Stimulated activated CD4-positive, alpha-beta T cell treated with anti-CD3 and anti-CD28 coated beads, Interleukin-2, amount 100 ng/mL, for 4 hours (primary cell): ENCODE data around the gene GALR2.
"Not testable (repeated sequence)": the region's sequence is repeated elsewhere in the genome, so short reads cannot be mapped to it uniquely, and the experiment has no call there.

Source experiments
- DNase-seq: peaks from one replicate; pipeline ENCODE4 v3.0.0-alpha.2; 2020; ENCODE audit warnings: low read depth

GALR2 gene, protein sequence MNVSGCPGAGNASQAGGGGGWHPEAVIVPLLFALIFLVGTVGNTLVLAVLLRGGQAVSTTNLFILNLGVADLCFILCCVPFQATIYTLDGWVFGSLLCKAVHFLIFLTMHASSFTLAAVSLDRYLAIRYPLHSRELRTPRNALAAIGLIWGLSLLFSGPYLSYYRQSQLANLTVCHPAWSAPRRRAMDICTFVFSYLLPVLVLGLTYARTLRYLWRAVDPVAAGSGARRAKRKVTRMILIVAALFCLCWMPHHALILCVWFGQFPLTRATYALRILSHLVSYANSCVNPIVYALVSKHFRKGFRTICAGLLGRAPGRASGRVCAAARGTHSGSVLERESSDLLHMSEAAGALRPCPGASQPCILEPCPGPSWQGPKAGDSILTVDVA

DNA sequence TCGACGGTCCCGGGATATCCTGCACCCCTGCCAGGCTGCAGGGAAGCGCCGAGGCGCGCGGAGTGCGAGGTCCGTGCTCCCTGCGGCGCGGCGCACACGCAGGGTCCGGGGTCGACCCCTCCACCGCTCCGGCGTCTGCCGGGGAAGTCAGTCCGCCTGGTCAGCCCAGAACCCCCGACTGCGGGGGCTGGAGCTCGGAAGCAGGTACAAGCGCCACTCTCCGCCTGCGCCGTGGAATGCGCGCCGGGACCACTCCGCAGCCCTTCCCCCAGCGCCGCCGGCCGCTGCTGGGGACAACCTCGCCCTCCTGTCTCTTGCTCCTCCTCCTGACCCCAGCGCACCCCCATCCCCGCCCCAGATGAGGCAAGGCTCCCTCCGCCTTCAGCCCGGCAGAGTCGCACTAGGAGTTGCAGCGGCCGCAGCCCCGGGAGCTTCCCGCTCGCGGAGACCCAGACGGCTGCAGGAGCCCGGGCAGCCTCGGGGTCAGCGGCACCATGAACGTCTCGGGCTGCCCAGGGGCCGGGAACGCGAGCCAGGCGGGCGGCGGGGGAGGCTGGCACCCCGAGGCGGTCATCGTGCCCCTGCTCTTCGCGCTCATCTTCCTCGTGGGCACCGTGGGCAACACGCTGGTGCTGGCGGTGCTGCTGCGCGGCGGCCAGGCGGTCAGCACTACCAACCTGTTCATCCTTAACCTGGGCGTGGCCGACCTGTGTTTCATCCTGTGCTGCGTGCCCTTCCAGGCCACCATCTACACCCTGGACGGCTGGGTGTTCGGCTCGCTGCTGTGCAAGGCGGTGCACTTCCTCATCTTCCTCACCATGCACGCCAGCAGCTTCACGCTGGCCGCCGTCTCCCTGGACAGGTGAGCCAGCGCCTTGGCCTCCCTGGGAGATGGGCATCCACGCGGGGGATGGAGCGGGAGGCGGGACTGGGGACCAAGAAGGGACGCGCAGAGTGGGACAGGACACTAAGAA lies at the start of gene GALR2:
Gene GALR2, plus strand, starts transcription at position 392 of the 974 bp plus-strand sequence. Its CDS starts 103 bp downstream, at position 495.
- DNase-seq, result no peak

DNA sequence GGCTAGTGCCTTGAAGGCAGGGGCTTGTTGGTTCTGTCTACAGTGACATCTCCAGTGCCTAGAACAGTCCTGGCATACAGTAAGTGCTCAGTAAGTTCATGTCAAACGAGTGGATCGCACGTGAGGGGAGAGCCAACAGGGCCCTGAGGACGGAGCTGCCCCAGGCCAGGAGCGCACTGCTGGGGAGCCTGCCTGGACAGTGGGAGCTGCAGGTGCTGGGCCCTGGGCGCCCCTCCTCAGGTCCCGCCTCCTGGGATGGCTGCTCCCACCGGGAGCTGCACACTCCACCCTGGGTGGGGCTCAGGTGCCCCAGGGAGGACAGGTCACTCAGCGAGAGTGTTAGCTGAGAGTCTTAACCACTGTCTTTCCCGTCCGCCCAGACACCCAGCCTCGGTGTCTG lies 49.3 kb upstream of the GALR2 start:
- no peak for DNase-seq

DNA sequence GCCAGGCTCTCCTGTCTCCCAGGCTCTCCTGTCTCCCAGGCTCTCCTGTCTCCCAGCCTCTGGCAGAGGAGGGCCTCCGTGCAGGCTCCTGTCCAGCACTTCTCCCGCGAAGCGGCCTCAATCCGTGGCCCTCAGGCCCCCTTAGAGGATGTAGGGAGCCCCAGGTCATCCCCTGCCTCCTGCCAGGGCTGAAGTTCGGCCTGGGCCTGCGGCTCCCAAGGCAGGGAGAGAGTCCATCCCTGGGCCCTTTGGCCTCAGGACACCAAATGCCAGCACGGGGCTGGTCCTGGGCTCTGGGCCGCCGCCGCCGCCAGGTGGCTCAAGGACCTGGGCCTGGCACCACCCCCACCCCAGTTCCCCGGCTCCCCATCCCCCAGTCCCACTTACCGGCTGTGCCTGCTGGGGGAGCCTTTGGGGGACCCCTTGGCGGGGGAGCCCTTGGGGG lies 47.8 kb upstream of the GALR2 start:
- no peak for DNase-seq

DNA sequence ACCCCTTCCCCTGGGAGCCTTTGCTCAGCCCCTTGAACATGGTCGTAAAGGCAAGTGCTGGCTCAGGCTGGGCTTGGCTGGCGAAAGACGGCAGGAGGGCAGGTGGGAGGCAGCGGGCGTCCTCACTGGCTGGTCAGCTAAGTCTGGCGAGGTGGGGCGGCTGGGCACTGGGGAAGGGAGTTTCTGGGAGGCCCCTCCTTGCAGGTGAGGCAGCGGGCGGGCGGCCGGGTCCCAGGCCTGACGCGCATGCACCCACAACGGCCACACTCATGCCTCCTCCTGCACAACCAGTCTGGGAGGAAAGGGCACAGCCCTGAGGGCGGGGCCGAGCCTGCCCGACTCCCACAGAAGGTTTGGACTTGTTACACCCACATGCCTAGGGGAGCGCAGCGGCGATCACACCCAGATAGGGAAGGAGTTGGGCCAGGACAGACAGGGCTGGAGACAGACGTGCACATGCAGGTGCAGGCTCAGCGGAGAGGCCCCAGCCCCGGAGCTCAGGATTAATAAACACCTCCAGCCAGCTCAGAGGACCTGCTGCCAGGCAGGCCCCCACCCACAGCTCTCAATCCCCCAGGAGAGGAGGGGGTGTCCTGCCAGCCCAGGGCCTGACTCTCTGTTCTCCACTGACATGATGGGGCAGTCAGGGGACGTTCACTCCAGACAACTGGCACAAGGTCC lies 47.3 kb upstream of the GALR2 start, which contains the start of gene EVPL:
Gene EVPL, minus strand, starts transcription at position 148 of the 681 bp plus-strand sequence. Its CDS starts 108 bp downstream, at position 40.
- DNase-seq, result no peak

DNA sequence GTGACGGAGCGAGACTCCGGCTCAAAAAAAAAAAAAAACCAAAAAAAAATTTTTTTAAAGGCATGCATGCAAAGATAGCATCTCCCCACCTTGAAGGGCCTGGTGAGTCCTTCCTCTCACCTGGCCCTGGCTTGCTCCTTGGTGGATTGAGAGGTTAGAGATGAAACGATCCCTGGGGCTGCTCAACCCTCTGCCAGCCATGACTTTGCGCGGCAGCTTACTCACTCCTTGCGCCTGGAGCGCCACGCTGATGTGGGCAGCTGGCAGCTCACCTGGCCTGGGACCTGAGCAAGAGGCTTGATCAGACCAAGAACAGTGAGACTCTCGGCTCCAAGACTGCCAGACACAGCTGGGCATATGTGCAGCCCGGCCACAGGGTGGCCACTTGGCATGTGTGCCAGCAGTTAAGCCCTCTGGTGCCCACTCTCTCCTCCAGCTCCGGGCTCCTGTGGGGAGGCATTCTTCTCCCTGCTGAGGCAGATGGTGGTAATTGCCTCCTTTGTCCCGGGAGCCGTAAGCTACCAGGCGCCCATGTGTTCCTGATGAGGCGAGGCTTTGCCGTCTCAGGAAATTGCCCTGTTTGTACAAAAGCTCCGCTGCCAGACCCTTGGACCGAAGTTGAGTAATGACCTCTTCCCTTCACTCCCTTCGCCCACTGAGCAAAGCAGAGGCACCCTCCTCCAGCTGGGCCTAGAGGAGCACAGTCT lies 42.4 kb upstream of the GALR2 start:
- DNase-seq, result no peak

DNA sequence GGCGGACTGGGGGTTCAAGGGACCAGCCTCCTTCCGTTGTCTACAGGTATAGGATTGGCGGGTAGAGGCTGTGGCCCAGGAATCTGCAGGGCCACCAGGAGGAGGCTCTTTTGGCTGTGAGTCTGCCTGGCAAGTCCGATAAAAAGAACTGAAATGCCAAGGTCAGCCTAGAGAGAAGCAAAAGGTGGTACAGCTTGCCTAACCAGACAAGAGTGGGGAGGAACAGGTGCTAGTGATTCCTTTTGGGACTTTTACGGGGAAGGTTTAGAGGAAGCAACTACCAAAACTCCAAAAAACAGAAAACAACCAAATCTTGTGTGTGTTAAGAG lies 41.8 kb upstream of the GALR2 start:
- no peak for DNase-seq

DNA sequence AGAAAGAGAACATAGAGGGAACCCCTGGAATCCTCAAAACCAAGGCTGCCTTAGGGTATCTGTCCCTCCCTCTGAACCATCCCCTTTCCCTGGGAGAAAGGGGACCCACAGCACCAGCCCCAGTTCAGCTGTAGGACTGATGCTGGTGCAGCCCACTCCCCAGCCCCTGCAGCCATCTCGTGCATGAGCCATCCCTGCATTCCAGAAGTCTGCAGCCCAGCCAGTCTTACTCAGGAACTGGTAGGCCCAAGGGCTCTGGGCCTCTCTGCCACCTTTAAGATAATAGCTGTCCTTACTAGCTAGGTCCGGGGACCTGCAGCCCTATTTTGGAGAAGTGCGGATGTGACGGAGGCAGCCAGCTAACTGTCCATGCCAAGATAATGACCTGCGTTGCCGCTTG lies 41.4 kb upstream of the GALR2 start:
- no peak for DNase-seq

DNA sequence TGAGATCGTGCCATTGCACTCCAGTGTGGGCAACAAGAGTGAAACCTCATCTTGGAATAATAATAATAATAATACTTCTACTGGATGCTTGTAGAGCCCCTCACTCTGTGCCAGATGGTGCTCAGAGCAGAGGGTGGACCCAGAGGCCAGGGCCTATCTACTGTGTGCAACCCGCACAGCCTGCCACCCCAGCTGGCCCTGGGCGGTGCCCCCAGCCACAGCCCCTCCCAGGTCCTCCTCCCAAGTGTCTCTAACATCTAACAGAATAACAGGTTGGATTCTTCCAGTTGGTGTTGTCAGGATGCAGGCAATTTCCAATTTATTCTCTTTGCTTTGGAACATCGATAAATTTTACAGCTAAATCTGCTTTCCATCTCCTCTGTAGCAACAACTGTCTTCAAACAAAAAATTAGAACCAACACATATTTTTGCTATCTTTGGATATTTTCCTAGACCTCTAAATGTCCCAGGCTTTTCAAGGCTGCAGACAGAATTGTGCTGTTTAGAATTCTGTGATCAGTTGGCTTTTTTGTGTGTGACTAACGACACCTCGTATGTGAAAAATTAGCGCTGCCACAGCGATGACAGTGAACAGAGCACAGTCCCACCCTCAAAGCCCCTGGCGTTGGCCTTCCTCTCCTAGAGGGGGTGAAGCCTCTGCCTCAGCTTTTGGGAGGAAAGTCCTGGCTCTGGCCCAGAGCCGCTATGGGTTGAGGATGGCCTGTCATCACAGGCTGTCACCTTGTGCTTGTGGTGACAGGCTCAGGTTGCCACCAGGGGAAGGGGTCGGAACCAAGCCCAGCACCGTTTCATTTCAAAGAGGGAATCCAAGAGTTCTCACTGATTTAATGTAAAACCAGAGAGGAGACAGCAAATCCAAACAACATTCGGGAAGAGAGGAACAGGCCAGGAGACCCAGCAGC lies 39.9 kb upstream of the GALR2 start:
- no peak for DNase-seq

DNA sequence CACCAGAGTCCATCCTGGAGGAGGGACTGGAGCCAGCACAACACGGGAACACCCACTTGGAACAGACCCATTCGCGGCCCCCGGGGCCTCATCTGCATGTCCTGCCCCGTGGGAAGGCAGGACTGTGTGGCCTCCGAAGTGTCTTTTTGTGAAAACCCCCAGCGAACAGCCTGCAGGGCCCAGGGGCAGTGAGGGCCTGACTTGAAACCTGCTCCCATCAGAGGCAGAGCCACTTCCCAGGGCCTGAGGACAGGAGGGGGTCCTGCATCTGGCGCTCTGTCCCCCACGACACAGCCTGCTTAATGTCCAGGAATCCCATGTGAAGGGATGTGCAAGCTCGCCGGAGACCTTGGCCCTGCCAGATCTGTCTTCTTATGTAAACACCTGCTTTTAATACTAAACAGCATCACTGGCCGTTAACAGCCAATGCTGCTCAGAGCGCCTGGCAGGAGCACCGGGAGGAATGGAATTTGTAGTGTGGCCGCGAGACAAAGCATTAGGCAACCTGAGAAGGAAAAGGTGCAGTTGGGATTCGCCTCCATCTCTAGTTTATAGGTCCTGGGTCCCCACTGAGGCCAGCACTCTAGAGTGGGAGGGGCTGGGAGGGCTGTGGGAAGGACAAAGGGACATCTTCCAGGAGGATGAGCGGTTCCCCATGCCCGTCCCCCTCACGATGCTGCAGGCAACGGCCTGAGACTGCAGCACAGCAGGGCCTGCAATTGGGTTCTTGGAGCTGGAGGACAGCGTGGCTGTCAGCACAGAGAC lies 37.9 kb upstream of the GALR2 start:
- DNase-seq, result no peak

DNA sequence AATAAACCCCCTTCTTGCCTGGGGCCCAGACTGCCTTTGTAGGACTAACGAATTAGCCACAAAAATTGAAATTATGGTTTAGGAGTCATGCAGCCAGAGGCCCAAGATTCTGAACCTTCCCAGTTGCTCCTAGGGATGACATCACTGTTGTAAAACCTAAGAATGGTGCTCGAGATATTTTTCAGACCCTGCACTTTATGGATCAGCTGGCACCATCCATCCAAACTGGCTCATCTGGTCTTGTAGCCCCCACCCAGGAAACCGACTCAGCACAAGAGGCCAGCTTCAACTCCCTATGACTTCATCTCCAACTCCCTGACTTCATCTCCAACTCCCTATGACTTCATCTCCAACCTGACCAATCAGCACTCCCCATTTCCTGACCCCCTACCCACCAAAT lies 36.5 kb upstream of the GALR2 start:
- no peak for DNase-seq

DNA sequence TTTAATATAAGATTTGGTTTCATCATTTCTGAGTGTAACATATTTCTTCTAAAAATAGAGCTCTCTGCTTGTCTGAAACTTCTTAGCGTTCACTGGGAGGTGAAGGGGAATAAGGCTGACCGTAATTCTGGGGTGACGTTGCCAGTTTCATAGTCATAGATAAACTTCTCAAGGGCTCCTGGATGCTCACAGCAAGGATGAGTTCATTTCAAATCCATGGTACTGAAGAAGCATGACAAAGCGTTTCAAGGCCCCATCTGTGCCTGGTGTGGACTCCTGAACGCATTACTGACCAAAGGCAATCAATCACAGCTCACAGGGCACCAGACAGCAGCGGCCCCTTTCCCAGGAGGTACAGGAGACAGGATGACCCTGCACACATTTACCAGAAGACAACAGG lies 35.5 kb upstream of the GALR2 start:
- no peak for DNase-seq

DNA sequence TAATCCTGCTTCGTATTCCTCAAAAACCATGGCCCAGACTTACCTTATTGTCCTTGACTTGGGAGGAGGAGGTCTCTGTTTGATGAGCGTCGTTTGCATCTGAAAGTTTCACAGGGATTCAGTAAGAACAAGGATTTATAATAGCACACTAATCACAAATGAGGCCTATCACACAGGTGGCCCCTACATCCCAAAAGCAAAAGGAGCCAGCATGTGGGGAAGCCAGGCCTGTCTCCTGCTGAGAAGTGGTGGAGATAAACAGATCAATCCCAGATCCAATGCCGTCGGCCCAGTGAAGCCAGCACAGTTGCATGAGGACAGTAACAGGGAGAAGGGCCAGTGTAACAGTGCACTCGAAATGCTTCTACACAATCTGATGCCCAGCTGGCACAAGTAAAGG lies 34.2 kb upstream of the GALR2 start:
- DNase-seq, result no peak

DNA sequence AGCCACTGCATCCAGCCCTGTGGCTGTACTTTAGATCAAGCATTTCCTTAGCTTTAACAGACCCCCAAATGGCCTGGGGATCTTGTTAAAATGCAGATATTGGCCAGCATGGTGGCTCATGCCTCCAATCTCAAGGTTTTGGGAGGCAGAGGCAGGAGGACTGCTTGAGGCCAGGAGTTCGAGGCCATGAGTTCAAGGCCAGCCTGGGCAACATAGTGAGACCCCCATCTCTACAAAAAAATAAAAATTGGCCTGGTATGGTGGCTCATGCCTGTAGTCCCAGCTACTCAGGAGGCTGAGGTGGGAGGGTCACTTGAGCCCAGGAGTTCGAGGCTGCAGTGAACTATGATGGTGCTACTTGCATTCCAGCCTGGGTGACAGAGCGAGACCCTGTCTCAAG lies 31.7 kb upstream of the GALR2 start:
- not testable (repeated sequence) for DNase-seq

DNA sequence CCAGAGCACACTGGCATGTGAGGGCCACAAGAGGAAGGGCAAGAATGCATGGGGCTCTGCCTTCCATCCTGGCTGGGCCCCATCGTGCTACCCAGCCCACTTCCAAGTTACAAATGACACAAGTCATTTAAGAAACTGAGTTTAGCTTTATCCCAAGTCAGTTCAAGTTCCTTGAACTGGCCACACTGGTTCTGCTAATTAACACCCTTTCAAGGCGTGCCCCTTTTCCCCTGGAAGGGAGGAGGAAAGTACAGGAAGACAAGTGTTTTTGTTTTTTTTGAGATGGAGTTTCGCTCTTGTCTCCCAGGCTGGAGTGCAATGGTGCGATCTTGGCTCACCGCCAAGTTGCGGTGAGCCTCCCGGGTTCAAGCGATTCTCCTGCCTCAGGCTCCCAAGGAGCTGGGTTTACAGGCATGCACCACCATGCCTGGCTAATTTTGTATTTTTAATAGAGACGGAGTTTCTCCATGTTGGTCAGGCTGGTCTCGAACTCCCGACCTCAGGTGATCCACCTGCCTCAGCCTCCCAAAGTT lies 30.0 kb upstream of the GALR2 start:
- not testable (repeated sequence) for DNase-seq

DNA sequence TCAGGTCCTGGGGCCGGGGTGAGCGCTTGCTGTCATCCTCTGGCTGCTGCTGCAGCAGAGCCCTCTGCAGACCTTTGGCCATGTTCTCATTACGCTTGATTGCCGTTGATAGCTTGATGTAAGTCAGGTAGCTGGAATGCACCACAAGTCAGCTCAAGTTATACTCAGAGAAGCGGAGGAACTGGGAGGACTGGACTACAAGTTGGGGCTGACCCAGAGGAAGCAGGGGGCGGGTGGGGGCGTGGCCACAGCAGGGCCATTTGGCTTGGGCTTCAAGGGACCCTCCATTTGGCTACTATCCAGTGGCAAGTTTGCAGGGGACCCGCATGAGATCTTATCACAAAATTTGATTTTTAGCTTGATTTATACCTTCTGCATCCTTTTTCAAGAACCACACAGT lies 28.5 kb upstream of the GALR2 start:
- no peak for DNase-seq

DNA sequence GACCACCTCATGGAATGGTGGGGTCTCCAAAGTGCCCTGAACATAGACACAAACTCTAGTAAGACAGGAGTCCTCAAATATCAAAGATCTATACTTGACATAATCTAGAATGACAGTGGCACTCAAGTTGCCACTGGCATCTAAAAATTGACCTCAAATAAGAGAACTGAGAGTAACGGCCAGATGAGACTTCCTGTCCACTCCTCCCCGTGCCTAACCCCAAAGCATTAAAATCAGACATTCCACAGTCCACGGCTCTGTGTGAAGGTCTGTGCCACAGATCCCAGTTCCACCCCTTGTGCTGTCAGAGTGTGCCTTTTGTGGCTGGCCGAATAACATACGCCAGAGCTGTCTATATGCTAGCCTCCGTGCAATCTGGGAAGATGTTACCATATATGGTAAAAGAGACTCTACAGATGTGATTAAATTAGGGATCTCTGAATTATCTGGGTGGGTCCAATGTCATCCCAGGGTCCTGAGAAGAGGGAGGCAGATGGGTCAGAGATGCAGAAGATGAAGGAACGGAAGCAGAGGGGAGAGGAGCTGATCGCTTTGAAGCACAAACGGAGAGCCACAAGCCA lies 26.5 kb upstream of the GALR2 start:
- no peak for DNase-seq

DNA sequence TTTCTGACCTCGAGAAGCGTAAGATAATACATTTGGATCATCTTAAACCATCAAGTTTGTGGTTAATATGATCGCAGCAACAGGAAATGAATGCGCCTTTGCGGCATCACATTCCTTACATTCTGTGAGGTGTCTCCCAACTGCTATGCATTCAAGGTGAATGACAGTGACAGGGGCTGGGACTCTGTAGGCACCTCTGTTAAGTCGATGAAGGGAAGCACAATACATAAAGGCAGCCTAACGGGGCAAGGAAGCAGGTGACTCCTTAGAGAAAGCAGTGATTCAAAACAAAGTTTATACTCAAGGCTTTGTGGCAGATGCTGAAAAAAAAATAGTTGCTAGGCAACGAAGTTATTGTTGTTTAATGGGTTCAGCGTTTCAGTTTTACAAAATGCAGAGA lies 25.9 kb upstream of the GALR2 start:
- no peak for DNase-seq

DNA sequence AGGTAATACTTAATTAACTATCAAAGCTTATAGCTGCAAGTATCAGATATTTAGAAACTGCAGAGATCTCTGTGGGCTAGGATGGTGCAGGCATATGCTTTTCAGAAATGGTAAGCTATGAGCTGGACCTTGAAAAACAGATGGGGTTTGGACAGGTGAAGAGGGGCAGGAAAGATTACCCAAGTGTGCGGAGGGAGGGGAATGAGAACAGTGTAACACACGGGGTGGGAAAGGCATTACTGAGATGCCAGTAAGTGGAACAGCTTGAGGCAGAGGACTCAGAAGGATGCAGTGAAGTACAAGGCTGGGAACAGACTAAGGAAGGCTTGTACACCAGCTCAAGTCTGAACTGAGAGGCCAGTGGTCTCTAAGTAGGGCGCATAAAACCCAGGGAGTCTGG lies 25.3 kb upstream of the GALR2 start:
- no peak for DNase-seq

DNA sequence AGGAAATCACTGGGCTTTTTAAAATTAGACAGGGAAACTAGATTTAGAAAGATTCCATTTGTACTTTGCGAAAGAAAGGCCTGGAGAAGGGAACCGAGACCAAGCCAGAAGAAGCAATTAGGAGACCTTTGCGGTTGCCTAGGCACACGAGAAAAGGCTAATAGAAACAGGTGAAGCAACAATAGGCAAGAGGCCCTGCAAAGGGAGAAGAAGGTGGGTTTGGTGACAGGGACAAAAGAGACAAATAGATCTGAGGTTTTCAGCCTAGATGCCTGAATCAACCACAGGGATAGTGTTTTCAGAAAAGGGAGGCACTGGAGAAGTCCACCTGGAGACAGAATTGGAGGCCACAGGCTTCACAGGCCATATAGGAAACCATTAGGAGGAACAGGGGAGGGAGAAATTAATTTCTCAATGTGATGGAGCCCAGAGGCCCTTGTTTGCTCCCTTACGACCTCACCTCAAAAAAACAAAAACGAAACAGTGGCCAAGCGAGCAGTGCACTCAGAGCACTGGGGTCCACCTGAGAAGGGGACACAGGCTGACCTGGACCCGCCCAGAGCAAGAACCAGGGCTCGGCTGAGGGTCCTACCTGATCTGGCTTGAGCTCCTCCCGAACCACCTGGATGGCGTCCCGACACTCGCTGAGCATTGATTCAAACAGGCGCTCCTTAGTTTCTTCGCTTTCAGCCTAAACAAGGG lies 24.6 kb upstream of the GALR2 start:
- DNase-seq, result no peak
